Vagina (tissue), 2 donors: ENCODE results near the gene OR51B6.

Experiments used
- CTCF ChIP-seq, 3 experiments: fragments of 450-650 bp in 2 of 3; fragments of 200-600 bp in 1 of 3; sonication (generic) in 1 of 3; IDR thresholded peaks; one replicate each; pipeline ENCODE4 v1.5.1; 2017 to 2019; ENCODE audit warnings: antibody characterized with exemption in 3 of 3, mild to moderate bottlenecking in 2 of 3, moderate library complexity in 2 of 3
- POLR2A ChIP-seq, 2 donors: fragments of 450-650 bp; IDR thresholded peaks; one replicate each; pipeline ENCODE4 v1.6.1; 2017; ENCODE audit warnings: antibody characterized with exemption in 2 of 2, mild to moderate bottlenecking in 2 of 2, moderate library complexity in 2 of 2

GRCh38 chr11:5336331-5336730 lies 15.0 kb upstream of the OR51B6 start:
- no peak for TF ChIP-seq CTCF (IDR thresholded peaks at IDR 0.05)
- no peak for TF ChIP-seq POLR2A (IDR thresholded peaks at IDR 0.05)
